IMR-90 (cell line): ENCODE results near the gene PRKAG1. TPM values are rescaled to one million over a fixed set of nuclear protein-coding genes. Genes with fewer than 3 reads are reported as not detected.

ENCODE experiments used
- ATAC-seq: fragments of 200-7000 bp; cut with Tn5 transposase; 2 replicates; pipeline ENCODE4 v1.9.1; 2020; ENCODE audit warnings: low read depth, mild to moderate bottlenecking, moderate library complexity
- BruUV-seq: library from RNA; stranded (reverse); fragments of 400-500 nt; replicated peaks from 2 replicates; lab custom pipeline; 2021; lab: Mats Ljungman, UMichigan
- CTCF ChIA-PET: fragments of 300-600 bp; formaldehyde crosslinking; extraction: SDS; loops from one replicate; lab custom pipeline; 2021; ENCODE audit warnings: antibody characterized with exemption; lab: Yijun Ruan, JAX
- POLR2A ChIA-PET: fragments of 300-600 bp; sonication (Branson Sonifier 250); formaldehyde crosslinking; loops from one replicate; lab custom pipeline; 2022; ENCODE audit warnings: antibody characterized with exemption; ENCODE audit not compliant: unreplicated experiment; lab: Charles Lee
- DNase-seq: peaks from one replicate; pipeline ENCODE4 v3.0.0; 2013
- H2AFZ ChIP-seq: replicated peaks from 2 replicates; pipeline ENCODE3; 2013; ENCODE audit warnings: low read length, mild to moderate bottlenecking; ENCODE audit not compliant: poor library complexity
- H2AK5ac ChIP-seq: 2 replicates; pipeline ENCODE4 v1.6.1; 2013; ENCODE audit warnings: low read depth, low read length, inconsistent platforms
- H2AK9ac ChIP-seq: replicated peaks from 2 replicates; pipeline ENCODE3; 2013; ENCODE audit warnings: mild to moderate bottlenecking, low read depth, low read length, moderate library complexity; ENCODE audit not compliant: poor library complexity
- H2BK120ac ChIP-seq: 2 replicates; pipeline ENCODE4 v1.6.1; 2013; ENCODE audit warnings: low read depth, low read length, inconsistent platforms
- H2BK15ac ChIP-seq: 3 replicates; pipeline ENCODE4 v1.6.1; 2013; ENCODE audit warnings: low read depth, low read length, inconsistent platforms
- H2BK20ac ChIP-seq: 2 replicates; pipeline ENCODE4 v1.6.1; 2013; ENCODE audit warnings: low read depth, mild to moderate bottlenecking, inconsistent platforms, low read length, moderate library complexity
- H2BK5ac ChIP-seq: 2 replicates; pipeline ENCODE4 v1.6.1; 2013; ENCODE audit warnings: mild to moderate bottlenecking, low read depth, low read length, inconsistent platforms; ENCODE audit not compliant: poor library complexity, severe bottlenecking
- H3K14ac ChIP-seq: replicated peaks from 2 replicates; pipeline ENCODE4 v1.6.1; 2013; ENCODE audit warnings: low read depth, low read length, inconsistent platforms
- H3K18ac ChIP-seq: 2 replicates; pipeline ENCODE4 v1.6.1; 2013; ENCODE audit warnings: low read depth, low read length, control low read depth
- H3K23ac ChIP-seq: 2 replicates; pipeline ENCODE4 v1.6.1; 2013; ENCODE audit warnings: low read depth, low read length, inconsistent platforms
- H3K27ac ChIP-seq: 2 replicates; pipeline ENCODE4 v1.5.1; 2013; ENCODE audit warnings: mild to moderate bottlenecking, control low read depth, low read length; ENCODE audit not compliant: insufficient read depth
- H3K27me3 ChIP-seq: 2 replicates; pipeline ENCODE4 v1.6.1; 2013; ENCODE audit warnings: low read length; ENCODE audit not compliant: control insufficient read depth, insufficient read depth
- H3K36me3 ChIP-seq: 2 replicates; pipeline ENCODE4 v1.6.1; 2013; ENCODE audit warnings: low read length, mixed read lengths; ENCODE audit not compliant: control insufficient read depth, insufficient read depth
- H3K4ac ChIP-seq: 2 replicates; pipeline ENCODE4 v1.6.1; 2013; ENCODE audit warnings: low read depth, low read length, inconsistent platforms
- H3K4me1 ChIP-seq: 2 replicates; pipeline ENCODE4 v1.6.1; 2013; ENCODE audit warnings: low read length, mixed read lengths; ENCODE audit not compliant: control insufficient read depth, insufficient read depth
- H3K4me2 ChIP-seq: 2 replicates; pipeline ENCODE4 v1.6.1; 2013; ENCODE audit warnings: low read depth, mild to moderate bottlenecking, control low read depth, low read length, moderate library complexity
- H3K4me3 ChIP-seq: 2 replicates; pipeline ENCODE4 v1.5.1; 2013; ENCODE audit warnings: low read depth, mild to moderate bottlenecking, control low read depth, low read length, moderate library complexity; ENCODE audit not compliant: insufficient read depth
- H3K56ac ChIP-seq: 2 replicates; pipeline ENCODE4 v1.6.1; 2013; ENCODE audit warnings: low read length, inconsistent platforms; ENCODE audit not compliant: insufficient read depth; ENCODE audit errors: extremely low read depth
- H3K79me1 ChIP-seq, 2 experiments: 2 replicates each; pipeline ENCODE4 v1.6.1; 2013; ENCODE audit warnings: low read length in 2 of 2, inconsistent platforms in 1 of 2, low read depth in 1 of 2
- H3K9ac ChIP-seq: 2 replicates; pipeline ENCODE4 v1.6.1; 2013; ENCODE audit warnings: low read depth, low read length, control low read depth
- H3K9me1 ChIP-seq: 2 replicates; pipeline ENCODE4 v1.6.1; 2013; ENCODE audit warnings: low read length, inconsistent platforms; ENCODE audit not compliant: insufficient read depth
- H3K9me3 ChIP-seq: 2 replicates; pipeline ENCODE4 v1.6.1; 2013; ENCODE audit warnings: low read length; ENCODE audit not compliant: control insufficient read depth, insufficient read depth
- H4K20me1 ChIP-seq: 2 replicates; pipeline ENCODE4 v1.6.1; 2013; ENCODE audit warnings: low read length, inconsistent platforms; ENCODE audit not compliant: insufficient read depth
- H4K5ac ChIP-seq: 2 replicates; pipeline ENCODE4 v1.6.1; 2013; ENCODE audit warnings: mild to moderate bottlenecking, low read depth, low read length, control low read depth
- H4K8ac ChIP-seq, 2 experiments: 2 replicates each; pipeline ENCODE4 v1.6.1; 2013; ENCODE audit warnings: low read depth in 2 of 2, low read length in 2 of 2, control low read depth in 1 of 2, inconsistent platforms in 1 of 2
- H4K91ac ChIP-seq: 2 replicates; pipeline ENCODE4 v1.6.1; 2013; ENCODE audit warnings: low read depth, low read length, inconsistent platforms; ENCODE audit not compliant: insufficient read depth
- BHLHE40 ChIP-seq: fragments of 150-350 bp; IDR thresholded peaks from 2 replicates; pipeline ENCODE4 v1.6.1; 2016; ENCODE audit warnings: mild to moderate bottlenecking, low read depth, low read length
- CHD1 ChIP-seq: IDR thresholded peaks from 2 replicates; pipeline ENCODE4 v1.6.1; 2012; ENCODE audit warnings: low read depth, low read length, improper control_type of control experiment
- FOS ChIP-seq: fragments of 150-350 bp; IDR thresholded peaks from 2 replicates; pipeline ENCODE4 v1.6.1; 2016; ENCODE audit warnings: low read depth, low read length
- NFE2L2 ChIP-seq: fragments of 150-350 bp; IDR thresholded peaks from 2 replicates; pipeline ENCODE4 v1.6.1; 2016; ENCODE audit warnings: low read depth, mild to moderate bottlenecking, low read length
- RAD21 ChIP-seq: IDR thresholded peaks from 2 replicates; pipeline ENCODE4 v1.6.1; 2012; ENCODE audit warnings: low read length, improper control_type of control experiment
- RCOR1 ChIP-seq: IDR thresholded peaks from 2 replicates; pipeline ENCODE4 v1.6.1; 2012; ENCODE audit warnings: mild to moderate bottlenecking, low read length, improper control_type of control experiment; ENCODE audit not compliant: insufficient replicate concordance
- RFX5 ChIP-seq: IDR thresholded peaks from 2 replicates; pipeline ENCODE4 v1.8.0; 2012; ENCODE audit warnings: low read depth, mild to moderate bottlenecking, low read length, moderate library complexity
- SMC3 ChIP-seq: fragments of 150-350 bp; IDR thresholded peaks from 2 replicates; pipeline ENCODE4 v1.6.1; 2016; ENCODE audit warnings: low read depth, mild to moderate bottlenecking, antibody characterized with exemption, low read length, moderate library complexity
- dilution Hi-C: fragments of 300-500 bp; cut with HindIII; formaldehyde crosslinking; loops from one replicate; pipeline ENCODE4 v1.14.3; 2018; ENCODE audit warnings: low sequenced_read_pairs; ENCODE audit not compliant: unreplicated experiment
- in situ Hi-C: fragments of 300-500 bp; cut with MboI; formaldehyde crosslinking; loops from 3 replicates; pipeline ENCODE4 v1.14.3; 2019; ENCODE audit warnings: low sequenced_read_pairs, inconsistent platforms, mixed read lengths
- intact Hi-C: fragments of 100-400 bp; cut with micrococcal nuclease; formaldehyde crosslinking; loops from 2 replicates; pipeline ENCODE4 v1.10.0; 2022
- polyA plus RNA-seq, 3 experiments: library from polyadenylated mRNA; depleted of rRNA; stranded (reverse); fragments of >200 nt; gene quantifications; 2 replicates each; pipeline ENCODE4 v1.2.3, GENCODE V29; 2012; ENCODE audit warnings: low replicate concordance in 1 of 3
- total RNA-seq: library from RNA; depleted of rRNA; stranded (reverse); fragments of >200 nt; gene quantifications from 2 replicates; pipeline ENCODE4 v1.2.3, GENCODE V29; 2012
- TF ChIP-seq, protein P1 (sequence below): fragments of 150-350 bp; IDR thresholded peaks from 2 replicates; pipeline ENCODE4 v1.6.1; 2017; ENCODE audit warnings: mild to moderate bottlenecking, antibody characterized with exemption, low read length, low read depth
- TF ChIP-seq, protein P2 (sequence below): fragments of 150-350 bp; IDR thresholded peaks from 2 replicates; pipeline ENCODE4 v1.6.1; 2016; ENCODE audit warnings: low read depth, mild to moderate bottlenecking, low read length, moderate library complexity, borderline replicate concordance
- TF ChIP-seq, protein P3 (sequence below): conservative IDR thresholded peaks from 2 replicates; pipeline ENCODE4 v1.5.1; 2012; ENCODE audit warnings: mild to moderate bottlenecking, low read depth, low read length, improper control_type of control experiment

The PRKAG1 gene
- total and polyA plus RNA-seq, 2 of the 4 experiments (the other 2 are of a cell fraction): 81.1 to 106 TPM

DNA sequence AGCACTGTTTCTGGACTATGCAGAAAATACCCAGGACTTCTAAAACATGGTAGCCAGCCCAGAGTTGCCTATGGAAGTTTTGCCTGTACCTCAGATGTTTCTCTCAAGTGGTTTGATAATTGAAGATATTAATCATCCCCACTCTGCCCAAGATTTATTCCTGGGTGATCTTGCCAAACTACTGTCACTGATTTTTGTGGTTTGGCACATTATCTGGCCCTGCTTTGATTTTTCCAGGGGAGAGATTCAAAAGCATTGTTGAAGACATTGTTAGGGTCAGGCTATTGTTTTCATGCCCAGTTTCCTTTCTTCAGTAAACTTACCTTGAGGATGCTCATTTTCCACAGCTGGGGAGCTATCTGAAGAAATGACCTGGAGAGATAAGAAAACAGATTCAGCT is 5.8 kb downstream of the PRKAG1 start:
- H3K79me1 ChIP-seq: peaks cover 30 to 59% of the 10 kb centered on the region in 2 experiments
- no peak overlapping the region for H2AK9ac ChIP-seq
- H3K14ac ChIP-seq: no peak overlapping the region
- H3K56ac ChIP-seq: no peak overlapping the region
- H4K8ac ChIP-seq: no peak overlapping the region
- ChIA-PET POLR2A (no interaction called here), CTCF (interaction anchor here (0.6 kb wide), 1 partner anchor 27 kb away, joined by 5 read pairs; no protein-coding TSS in a partner anchor)
- no peak overlapping the region for H3K4me2 ChIP-seq
- ATAC-seq (no peak), DNase-seq (no peak)
- no peak overlapping the region for H3K18ac ChIP-seq
- peaks cover 3% of the 10 kb centered on the region for H3K4me1 ChIP-seq
- no peak overlapping the region for H4K91ac ChIP-seq
- H2BK120ac ChIP-seq: no peak overlapping the region
- no peak overlapping the region for H3K9ac ChIP-seq
- H4K20me1 ChIP-seq: peaks cover 11% of the 10 kb centered on the region; the same call in 1 of the 2 replicates
- H2AFZ ChIP-seq: no peak overlapping the region
- in situ Hi-C loops (no loop called here), intact Hi-C loops (no loop called here), dilution Hi-C loops (no loop called here)
- TF ChIP-seq RCOR1 (no peak), RAD21 (no peak), FOS (no peak), CHD1 (no peak), NFE2L2 (no peak), BHLHE40 (no peak), RFX5 (no peak), SMC3 (no peak)
- TF ChIP-seq, protein P1, sequence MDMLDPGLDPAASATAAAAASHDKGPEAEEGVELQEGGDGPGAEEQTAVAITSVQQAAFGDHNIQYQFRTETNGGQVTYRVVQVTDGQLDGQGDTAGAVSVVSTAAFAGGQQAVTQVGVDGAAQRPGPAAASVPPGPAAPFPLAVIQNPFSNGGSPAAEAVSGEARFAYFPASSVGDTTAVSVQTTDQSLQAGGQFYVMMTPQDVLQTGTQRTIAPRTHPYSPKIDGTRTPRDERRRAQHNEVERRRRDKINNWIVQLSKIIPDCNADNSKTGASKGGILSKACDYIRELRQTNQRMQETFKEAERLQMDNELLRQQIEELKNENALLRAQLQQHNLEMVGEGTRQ: no peak
- TF ChIP-seq, protein P2, sequence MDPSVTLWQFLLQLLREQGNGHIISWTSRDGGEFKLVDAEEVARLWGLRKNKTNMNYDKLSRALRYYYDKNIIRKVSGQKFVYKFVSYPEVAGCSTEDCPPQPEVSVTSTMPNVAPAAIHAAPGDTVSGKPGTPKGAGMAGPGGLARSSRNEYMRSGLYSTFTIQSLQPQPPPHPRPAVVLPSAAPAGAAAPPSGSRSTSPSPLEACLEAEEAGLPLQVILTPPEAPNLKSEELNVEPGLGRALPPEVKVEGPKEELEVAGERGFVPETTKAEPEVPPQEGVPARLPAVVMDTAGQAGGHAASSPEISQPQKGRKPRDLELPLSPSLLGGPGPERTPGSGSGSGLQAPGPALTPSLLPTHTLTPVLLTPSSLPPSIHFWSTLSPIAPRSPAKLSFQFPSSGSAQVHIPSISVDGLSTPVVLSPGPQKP: no peak
- TF ChIP-seq, protein P3, sequence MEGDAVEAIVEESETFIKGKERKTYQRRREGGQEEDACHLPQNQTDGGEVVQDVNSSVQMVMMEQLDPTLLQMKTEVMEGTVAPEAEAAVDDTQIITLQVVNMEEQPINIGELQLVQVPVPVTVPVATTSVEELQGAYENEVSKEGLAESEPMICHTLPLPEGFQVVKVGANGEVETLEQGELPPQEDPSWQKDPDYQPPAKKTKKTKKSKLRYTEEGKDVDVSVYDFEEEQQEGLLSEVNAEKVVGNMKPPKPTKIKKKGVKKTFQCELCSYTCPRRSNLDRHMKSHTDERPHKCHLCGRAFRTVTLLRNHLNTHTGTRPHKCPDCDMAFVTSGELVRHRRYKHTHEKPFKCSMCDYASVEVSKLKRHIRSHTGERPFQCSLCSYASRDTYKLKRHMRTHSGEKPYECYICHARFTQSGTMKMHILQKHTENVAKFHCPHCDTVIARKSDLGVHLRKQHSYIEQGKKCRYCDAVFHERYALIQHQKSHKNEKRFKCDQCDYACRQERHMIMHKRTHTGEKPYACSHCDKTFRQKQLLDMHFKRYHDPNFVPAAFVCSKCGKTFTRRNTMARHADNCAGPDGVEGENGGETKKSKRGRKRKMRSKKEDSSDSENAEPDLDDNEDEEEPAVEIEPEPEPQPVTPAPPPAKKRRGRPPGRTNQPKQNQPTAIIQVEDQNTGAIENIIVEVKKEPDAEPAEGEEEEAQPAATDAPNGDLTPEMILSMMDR: no peak
- H3K9me1 ChIP-seq: peaks cover 11% of the 10 kb centered on the region
- H3K4me3 ChIP-seq: no peak overlapping the region
- H3K27me3 ChIP-seq: no peaks in the 10 kb centered on the region
- no peak overlapping the region for H3K4ac ChIP-seq
- H4K5ac ChIP-seq: no peak overlapping the region
- H2BK20ac ChIP-seq: no peak overlapping the region
- peaks cover 14% of the 10 kb centered on the region for H3K36me3 ChIP-seq
- H2AK5ac ChIP-seq: no peak overlapping the region
- H2BK5ac ChIP-seq: no peak overlapping the region
- no peak overlapping the region for H3K27ac ChIP-seq
- H2BK15ac ChIP-seq: no peak overlapping the region
- no TSS peak for BruUV-seq
- H3K9me3 ChIP-seq: no peaks in the 10 kb centered on the region
- H3K23ac ChIP-seq: no peak overlapping the region
